Osteoblast (primary cell): ENCODE results near the gene FBXO7. TPM values are rescaled to one million over a fixed set of nuclear protein-coding genes. Genes with fewer than 3 reads are reported as not detected.

Experiments used
- DNase-seq: peaks from one replicate; pipeline ENCODE4 v3.0.0; 2011; ENCODE audit warnings: low spot score, mixed read lengths; ENCODE audit not compliant: insufficient read length; ENCODE audit errors: missing footprints
- H2AFZ ChIP-seq: 2 replicates; pipeline ENCODE4 v1.6.0; 2011; ENCODE audit warnings: mild to moderate bottlenecking, low read length
- H3K27ac ChIP-seq: 2 replicates; pipeline ENCODE4 v1.5.1; 2011; ENCODE audit warnings: mild to moderate bottlenecking, low read depth, low read length, moderate library complexity
- H3K27me3 ChIP-seq: 2 replicates; pipeline ENCODE4 v1.6.0; 2012; ENCODE audit warnings: mild to moderate bottlenecking, control low read depth, inconsistent platforms, low read length, moderate library complexity; ENCODE audit not compliant: insufficient read depth
- H3K36me3 ChIP-seq: 2 replicates; pipeline ENCODE4 v1.5.1; 2011; ENCODE audit warnings: mild to moderate bottlenecking, low read length, control low read depth, moderate library complexity; ENCODE audit not compliant: insufficient read depth
- H3K4me1 ChIP-seq: 2 replicates; pipeline ENCODE4 v1.5.1; 2011; ENCODE audit warnings: mild to moderate bottlenecking, low read length, control low read depth, moderate library complexity; ENCODE audit not compliant: insufficient read depth
- H3K4me2 ChIP-seq: 2 replicates; pipeline ENCODE4 v1.6.0; 2011; ENCODE audit warnings: mild to moderate bottlenecking, low read length; ENCODE audit not compliant: insufficient read depth
- H3K4me3 ChIP-seq: fragments of 200-600 bp; sonication (generic); 3 replicates; pipeline ENCODE4 v1.5.1; 2012; ENCODE audit warnings: mild to moderate bottlenecking, low read length, inconsistent platforms; ENCODE audit not compliant: insufficient read depth
- H3K79me2 ChIP-seq: 2 replicates; pipeline ENCODE4 v1.6.0; 2012; ENCODE audit warnings: mild to moderate bottlenecking, low read length, control low read depth, inconsistent platforms; ENCODE audit not compliant: insufficient read depth
- H3K9me3 ChIP-seq: 2 replicates; pipeline ENCODE4 v1.5.1; 2011; ENCODE audit warnings: low read depth, low read length, control low read depth
- H4K20me1 ChIP-seq: 2 replicates; pipeline ENCODE4 v1.6.0; 2012; ENCODE audit warnings: mild to moderate bottlenecking, low read length, control low read depth; ENCODE audit not compliant: insufficient read depth
- total RNA-seq: library from RNA; depleted of rRNA; stranded (reverse); fragments of >200 nt; gene quantifications from 2 replicates; pipeline ENCODE4 v1.2.3, GENCODE V29; 2012
- TF ChIP-seq, protein P1 (sequence below): IDR thresholded peaks from 2 replicates; pipeline ENCODE4 v1.5.1; 2011; ENCODE audit warnings: mild to moderate bottlenecking, low read depth, low read length, moderate library complexity; ENCODE audit errors: extremely low read depth

FBXO7 gene
- total RNA-seq, 1 donor, result 80.0 TPM

- Histone ChIP-seq H3K4me3 (no peak overlapping the region), H3K36me3 (peaks cover 21% of the 10 kb centered on the region), H3K27me3 (no peaks in the 10 kb centered on the region), H3K79me2 (no peaks in the 10 kb centered on the region), H4K20me1 (peaks cover 4% of the 10 kb centered on the region), H3K4me2 (no peak overlapping the region), H3K9me3 (no peaks in the 10 kb centered on the region), H3K4me1 (no peaks in the 10 kb centered on the region), H3K27ac (no peak overlapping the region), H2AFZ (no peak overlapping the region)
- peak; percentile 66 for DNase-seq
- TF ChIP-seq, protein P1, sequence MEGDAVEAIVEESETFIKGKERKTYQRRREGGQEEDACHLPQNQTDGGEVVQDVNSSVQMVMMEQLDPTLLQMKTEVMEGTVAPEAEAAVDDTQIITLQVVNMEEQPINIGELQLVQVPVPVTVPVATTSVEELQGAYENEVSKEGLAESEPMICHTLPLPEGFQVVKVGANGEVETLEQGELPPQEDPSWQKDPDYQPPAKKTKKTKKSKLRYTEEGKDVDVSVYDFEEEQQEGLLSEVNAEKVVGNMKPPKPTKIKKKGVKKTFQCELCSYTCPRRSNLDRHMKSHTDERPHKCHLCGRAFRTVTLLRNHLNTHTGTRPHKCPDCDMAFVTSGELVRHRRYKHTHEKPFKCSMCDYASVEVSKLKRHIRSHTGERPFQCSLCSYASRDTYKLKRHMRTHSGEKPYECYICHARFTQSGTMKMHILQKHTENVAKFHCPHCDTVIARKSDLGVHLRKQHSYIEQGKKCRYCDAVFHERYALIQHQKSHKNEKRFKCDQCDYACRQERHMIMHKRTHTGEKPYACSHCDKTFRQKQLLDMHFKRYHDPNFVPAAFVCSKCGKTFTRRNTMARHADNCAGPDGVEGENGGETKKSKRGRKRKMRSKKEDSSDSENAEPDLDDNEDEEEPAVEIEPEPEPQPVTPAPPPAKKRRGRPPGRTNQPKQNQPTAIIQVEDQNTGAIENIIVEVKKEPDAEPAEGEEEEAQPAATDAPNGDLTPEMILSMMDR, result no peak
Measured at GRCh38 chr22:32501836-32502752, 27.5 kb downstream of the FBXO7 start.

DNA sequence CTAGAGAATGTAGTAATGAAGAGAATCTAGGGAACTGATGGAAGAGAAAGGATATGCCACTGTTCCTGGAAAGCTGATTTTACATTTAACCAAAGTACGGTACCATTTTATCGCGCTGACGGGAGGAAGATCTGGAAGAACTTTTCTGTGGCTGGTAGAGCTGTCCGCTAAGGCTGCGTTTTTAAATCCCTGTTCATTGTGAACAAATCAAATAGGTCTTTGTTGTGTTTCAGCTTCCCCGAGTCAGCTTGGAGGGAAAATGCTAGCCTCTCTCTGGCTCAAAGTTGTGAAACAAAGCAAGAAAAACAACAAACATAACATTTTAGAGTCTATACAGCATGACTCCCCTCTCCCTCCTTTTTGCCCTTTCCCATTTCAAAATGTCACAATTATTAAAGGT is 34.4 kb downstream of the FBXO7 start:
- TF ChIP-seq, protein P1, result no peak
- H3K4me3 ChIP-seq, result no peak overlapping the region
- H3K36me3 ChIP-seq, result no peaks in the 10 kb centered on the region
- H3K79me2 ChIP-seq, result no peaks in the 10 kb centered on the region
- no peaks in the 10 kb centered on the region for H4K20me1 ChIP-seq
- H3K9me3 ChIP-seq, result no peaks in the 10 kb centered on the region
- no peak overlapping the region for H3K4me2 ChIP-seq
- no peak overlapping the region for H3K27ac ChIP-seq
- H3K27me3 ChIP-seq, result no peaks in the 10 kb centered on the region
- no peak overlapping the region for H2AFZ ChIP-seq
- no peaks in the 10 kb centered on the region for H3K4me1 ChIP-seq
- no peak for DNase-seq

DNA sequence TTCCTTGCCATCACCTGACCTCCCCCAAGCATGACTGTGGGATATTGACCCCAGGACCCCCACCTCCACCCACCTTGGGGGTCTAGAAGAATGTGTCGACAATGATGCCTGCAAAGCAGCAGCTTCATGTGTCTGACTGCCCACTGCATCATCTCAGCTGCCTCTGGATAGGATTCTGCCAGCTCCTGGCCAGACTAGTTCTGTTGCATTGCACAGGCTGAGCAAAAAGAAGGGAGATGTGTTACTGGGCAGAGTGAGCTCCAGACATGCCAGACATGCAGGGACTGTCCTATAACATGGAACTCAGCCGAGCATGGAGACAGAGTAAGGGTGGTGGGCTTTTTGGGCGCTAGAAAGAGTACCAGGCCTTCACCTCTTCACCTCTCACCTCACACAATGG is 36.7 kb downstream of the FBXO7 start:
- H3K36me3 ChIP-seq, result no peaks in the 10 kb centered on the region
- DNase-seq, result no peak
- H2AFZ ChIP-seq, result no peak overlapping the region
- H3K9me3 ChIP-seq, result no peaks in the 10 kb centered on the region
- H4K20me1 ChIP-seq, result no peaks in the 10 kb centered on the region
- no peaks in the 10 kb centered on the region for H3K79me2 ChIP-seq
- no peaks in the 10 kb centered on the region for H3K27me3 ChIP-seq
- H3K4me2 ChIP-seq, result no peak overlapping the region
- TF ChIP-seq, protein P1, result no peak
- no peaks in the 10 kb centered on the region for H3K4me1 ChIP-seq
- no peak overlapping the region for H3K4me3 ChIP-seq
- H3K27ac ChIP-seq, result no peak overlapping the region

DNA sequence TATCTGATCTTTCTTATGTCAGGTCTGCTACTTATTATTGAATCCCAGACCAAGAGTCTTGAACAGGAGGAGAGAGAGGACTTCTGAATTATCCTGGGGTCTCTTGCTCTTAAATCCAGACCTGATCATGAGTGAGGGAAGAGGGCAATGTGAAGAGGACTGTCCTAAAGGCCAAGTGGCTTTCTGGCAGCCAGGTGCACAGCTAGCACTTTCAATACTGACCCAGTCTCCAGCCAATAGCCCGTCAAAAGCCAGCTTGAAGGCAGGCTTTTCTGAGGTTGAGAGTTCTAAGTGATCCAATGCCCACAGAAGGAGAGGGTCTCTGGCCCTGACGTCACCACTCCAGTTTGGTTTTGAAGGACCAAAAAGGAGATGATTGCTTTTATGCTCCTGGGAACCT is 37.2 kb downstream of the FBXO7 start:
- H3K4me1 ChIP-seq, result no peaks in the 10 kb centered on the region
- no peaks in the 10 kb centered on the region for H3K79me2 ChIP-seq
- no peaks in the 10 kb centered on the region for H4K20me1 ChIP-seq
- no peak overlapping the region for H2AFZ ChIP-seq
- no peak overlapping the region for H3K27ac ChIP-seq
- H3K4me3 ChIP-seq, result no peak overlapping the region
- H3K27me3 ChIP-seq, result no peaks in the 10 kb centered on the region
- DNase-seq, result no peak
- no peaks in the 10 kb centered on the region for H3K36me3 ChIP-seq
- no peaks in the 10 kb centered on the region for H3K9me3 ChIP-seq
- no peak overlapping the region for H3K4me2 ChIP-seq
- TF ChIP-seq, protein P1, result no peak
